ENCODE data around the gene ZNF598.
A peak's percentile ranks its signal among the peaks of the same experiment; 100 is the strongest.
"Not testable (repeated sequence)": the region's sequence is repeated elsewhere in the genome, so short reads cannot be mapped to it uniquely, and the experiment has no call there.

Gene ZNF598

GRCh38 chr16:1966460-1966859, 43.2 kb downstream of the ZNF598 start, which contains the start of gene RNF151:
RNF151 (plus strand) TSS chr16:1966856; CDS start chr16:1966882, 26 bp downstream.
- H3K27me3 ChIP-seq (ENCODE audit: low read depth, low read length), result no peaks in the 10 kb centered on the region
- H3K4me1 ChIP-seq (ENCODE audit: control insufficient read depth in 1 of 2, insufficient read depth in 2 of 2, low read length in 2 of 2), result peaks cover 5 to 24% of the 10 kb centered on the region in 2 donors
- peak within 1 kb of the TSS; percentile 94 for H3K27ac ChIP-seq (ENCODE audit: low read length)
- peak within 1 kb of the TSS; percentile 77 to 80 for H3K4me3 ChIP-seq (ENCODE audit: low read depth in 1 of 2, low read length in 2 of 2)
- no peaks in the 10 kb centered on the region for H3K9me3 ChIP-seq (ENCODE audit: control insufficient read depth in 1 of 2, low read length in 2 of 2)
- H3K36me3 ChIP-seq (ENCODE audit: control insufficient read depth in 1 of 2, insufficient read depth in 2 of 2, low read length in 2 of 2), result peaks cover 3 to 15% of the 10 kb centered on the region in 2 donors

DNA sequence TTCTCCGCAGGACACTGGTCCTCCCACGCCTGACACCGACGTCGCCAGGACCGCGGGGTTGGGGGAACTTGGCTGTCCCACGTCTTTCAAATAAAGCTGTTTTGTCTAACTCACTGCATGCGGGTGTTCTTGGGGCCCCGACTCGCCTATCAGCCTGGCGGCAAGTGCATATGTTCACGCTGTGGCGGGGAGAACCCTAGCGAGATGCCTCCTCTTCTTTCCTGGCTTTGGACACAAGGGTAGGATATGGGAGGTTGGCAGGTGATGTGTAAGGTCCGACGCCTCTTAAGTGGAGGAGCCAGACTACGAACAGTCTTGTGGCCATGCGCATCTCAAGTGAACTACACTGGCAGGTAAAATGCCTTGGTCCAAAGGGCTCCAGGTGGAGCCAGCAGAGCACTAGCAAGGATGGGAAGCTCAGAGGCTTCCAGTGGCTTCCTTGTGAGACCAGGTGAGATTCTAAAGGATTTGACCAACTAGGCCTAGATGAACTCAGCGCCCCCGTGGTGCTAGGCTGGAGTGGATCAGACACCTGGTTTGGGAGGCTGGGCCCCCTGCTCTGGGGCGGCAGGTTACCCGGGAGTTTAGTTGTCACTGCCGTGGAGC, 44.1 kb downstream of the ZNF598 start:
- no peaks in the 10 kb centered on the region for H3K9me3 ChIP-seq (ENCODE audit: control insufficient read depth in 1 of 2, low read length in 2 of 2)
- H3K4me3 ChIP-seq (ENCODE audit: low read depth in 1 of 2, low read length in 2 of 2), result peak overlapping the region; percentile 77 to 80
- peak overlapping the region; percentile 94 for H3K27ac ChIP-seq (ENCODE audit: low read length)
- H3K27me3 ChIP-seq (ENCODE audit: low read depth, low read length), result no peaks in the 10 kb centered on the region
- peaks cover 3 to 19% of the 10 kb centered on the region in 2 donors for H3K36me3 ChIP-seq (ENCODE audit: control insufficient read depth in 1 of 2, insufficient read depth in 2 of 2, low read length in 2 of 2)
- peaks cover 8 to 24% of the 10 kb centered on the region in 2 donors for H3K4me1 ChIP-seq (ENCODE audit: control insufficient read depth in 1 of 2, insufficient read depth in 2 of 2, low read length in 2 of 2)

DNA sequence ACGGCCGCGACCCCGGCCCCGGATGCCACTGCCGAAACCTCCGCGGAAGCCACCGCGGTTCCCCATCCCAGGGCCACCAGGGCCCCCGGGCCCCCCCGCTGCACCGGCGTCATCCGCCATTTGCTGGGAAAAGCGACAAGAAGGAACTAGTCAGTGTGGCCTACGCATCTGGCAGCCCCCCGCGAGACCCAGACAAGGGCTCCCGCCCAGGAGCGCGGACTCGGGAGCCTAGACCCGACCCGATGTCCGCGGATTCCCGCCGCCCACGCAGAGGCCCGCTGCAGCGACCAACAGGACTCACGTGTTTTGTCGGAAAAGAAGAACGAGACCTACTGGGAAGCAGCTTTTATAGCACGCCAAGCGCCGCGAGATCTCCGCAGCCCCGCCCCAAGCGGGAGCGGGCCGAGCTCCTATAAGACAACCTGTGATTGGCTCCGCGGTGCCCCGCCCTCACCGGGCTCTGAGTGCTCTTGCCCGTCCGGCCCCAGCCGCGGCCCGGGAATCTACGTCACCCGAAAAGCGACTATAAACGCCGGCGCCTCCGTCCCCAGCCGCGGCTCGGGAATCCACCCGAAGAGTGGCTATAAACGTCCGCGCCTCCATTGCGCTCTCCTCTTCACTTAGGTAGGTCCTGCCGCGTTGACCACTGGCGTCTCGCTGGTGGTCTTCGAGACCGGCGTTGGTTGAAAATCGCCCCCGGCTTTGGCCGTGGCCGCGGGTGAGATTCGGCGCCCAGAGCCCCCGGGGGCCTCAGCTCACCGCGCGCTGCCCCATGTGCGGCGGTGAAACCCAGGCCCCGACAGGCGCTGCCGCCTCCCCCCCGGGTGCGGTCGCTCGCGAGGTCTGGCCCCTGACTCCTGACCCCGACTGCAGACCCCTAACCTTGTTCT, 44.9 kb downstream of the ZNF598 start, which contains the start of gene RPS2:
RPS2 (minus strand) TSS at position 321 of the 890 bp plus-strand sequence; CDS start at position 120, 201 bp downstream.
- Histone ChIP-seq H3K4me1 (ENCODE audit: control insufficient read depth in 1 of 2, insufficient read depth in 2 of 2, low read length in 2 of 2) (peaks cover 9 to 31% of the 10 kb centered on the region in 2 donors), H3K27me3 (ENCODE audit: low read depth, low read length) (no peaks in the 10 kb centered on the region), H3K36me3 (ENCODE audit: control insufficient read depth in 1 of 2, insufficient read depth in 2 of 2, low read length in 2 of 2) (peaks cover 3 to 19% of the 10 kb centered on the region in 2 donors), H3K4me3 (ENCODE audit: low read depth in 1 of 2, low read length in 2 of 2) (peak within 1 kb of the TSS; percentile 77 to 80), H3K27ac (ENCODE audit: low read length) (peak within 1 kb of the TSS; percentile 94), H3K9me3 (ENCODE audit: control insufficient read depth in 1 of 2, low read length in 2 of 2) (no peaks in the 10 kb centered on the region)

- peaks cover 9 to 33% of the 10 kb centered on the region in 2 donors for H3K4me1 ChIP-seq (ENCODE audit: control insufficient read depth in 1 of 2, insufficient read depth in 2 of 2, low read length in 2 of 2)
- no peaks in the 10 kb centered on the region for H3K27me3 ChIP-seq (ENCODE audit: low read depth, low read length)
- H3K4me3 ChIP-seq (ENCODE audit: low read depth in 1 of 2, low read length in 2 of 2), result peak overlapping the region; percentile 77 to 80
- H3K27ac ChIP-seq (ENCODE audit: low read length), result peak overlapping the region; percentile 94
- no peaks in the 10 kb centered on the region for H3K9me3 ChIP-seq (ENCODE audit: control insufficient read depth in 1 of 2, low read length in 2 of 2)
- H3K36me3 ChIP-seq (ENCODE audit: control insufficient read depth in 1 of 2, insufficient read depth in 2 of 2, low read length in 2 of 2), result peaks cover 3 to 19% of the 10 kb centered on the region in 2 donors
Measured at GRCh38 chr16:1963806-1964505, 45.7 kb downstream of the ZNF598 start.

DNA sequence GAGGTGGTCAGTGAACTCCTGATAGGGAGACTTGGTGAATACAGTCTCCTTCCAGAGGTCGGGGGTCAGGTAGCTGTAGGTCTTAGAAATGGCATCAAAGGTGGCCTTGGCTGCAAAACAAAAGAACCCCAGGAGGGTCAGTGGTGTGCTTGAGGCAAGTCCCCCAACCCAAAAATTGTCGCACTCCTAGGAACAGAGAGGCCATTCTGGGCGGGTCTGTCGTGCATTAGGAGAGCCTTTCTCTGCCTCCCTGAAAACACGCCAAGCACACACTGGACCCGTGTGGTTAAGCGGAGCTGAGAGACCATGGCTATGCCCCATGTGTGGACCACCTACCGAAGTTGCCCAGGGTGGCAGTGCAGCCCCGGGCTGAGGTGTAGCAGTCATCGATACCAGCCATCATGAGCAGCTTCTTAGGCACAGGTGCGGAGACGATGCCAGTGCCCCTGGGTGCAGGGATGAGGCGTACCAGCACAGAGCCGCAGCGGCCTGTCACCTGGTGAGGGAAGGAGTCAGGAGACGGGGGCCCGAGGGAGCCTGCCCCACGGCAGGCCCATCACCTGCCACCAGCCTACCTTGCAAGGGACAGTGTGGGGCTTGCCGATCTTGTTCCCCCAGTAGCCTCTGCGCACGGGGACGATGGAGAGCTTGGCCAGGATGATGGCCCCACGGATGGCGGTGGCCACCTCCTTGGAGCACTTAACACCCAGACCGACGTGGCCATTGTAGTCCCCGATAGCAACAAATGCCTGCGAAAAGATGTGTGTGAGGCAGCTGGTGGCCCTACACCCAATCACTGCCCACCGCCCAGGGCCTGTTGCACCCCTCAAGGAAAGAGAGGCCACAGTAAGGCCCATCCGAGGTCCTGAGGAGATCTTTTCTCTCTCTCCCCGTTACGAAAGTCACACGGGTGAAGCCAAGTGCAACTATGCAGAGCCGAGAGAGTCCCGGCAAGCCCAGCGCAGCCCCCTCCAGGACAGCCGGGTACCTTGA, 47.2 kb downstream of the ZNF598 start:
- not testable (repeated sequence) for H3K27me3 ChIP-seq (ENCODE audit: low read depth, low read length); H3K4me3 ChIP-seq (ENCODE audit: low read depth in 1 of 2, low read length in 2 of 2); H3K9me3 ChIP-seq (ENCODE audit: control insufficient read depth in 1 of 2, low read length in 2 of 2); H3K27ac ChIP-seq (ENCODE audit: low read length)
- peaks cover 9 to 37% of the 10 kb centered on the region in 2 donors for H3K4me1 ChIP-seq (ENCODE audit: control insufficient read depth in 1 of 2, insufficient read depth in 2 of 2, low read length in 2 of 2)
- peaks cover 3 to 19% of the 10 kb centered on the region in 2 donors for H3K36me3 ChIP-seq (ENCODE audit: control insufficient read depth in 1 of 2, insufficient read depth in 2 of 2, low read length in 2 of 2)

DNA sequence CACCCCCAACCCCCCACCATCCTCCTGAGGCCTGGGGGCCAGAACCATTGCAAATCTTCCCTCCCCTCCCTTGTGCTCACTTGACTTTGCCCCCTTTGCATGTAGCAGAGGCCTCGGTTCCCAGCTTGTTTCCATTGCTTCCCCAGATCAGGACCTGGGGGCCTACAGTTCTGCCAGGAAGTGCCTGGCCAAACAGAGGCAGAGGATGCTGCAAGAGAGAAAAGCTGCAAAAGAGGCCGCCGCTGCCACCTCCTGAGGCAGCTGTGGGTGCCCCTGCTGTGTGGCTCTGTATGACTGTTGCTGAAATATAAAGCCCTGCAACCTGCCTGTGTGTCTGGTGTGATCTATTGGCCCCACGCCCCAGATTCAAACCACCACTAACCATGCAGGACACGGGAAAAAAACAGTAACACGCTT, 48.0 kb downstream of the ZNF598 start:
- no peak overlapping the region for H3K4me3 ChIP-seq (ENCODE audit: low read depth in 1 of 2, low read length in 2 of 2)

DNA sequence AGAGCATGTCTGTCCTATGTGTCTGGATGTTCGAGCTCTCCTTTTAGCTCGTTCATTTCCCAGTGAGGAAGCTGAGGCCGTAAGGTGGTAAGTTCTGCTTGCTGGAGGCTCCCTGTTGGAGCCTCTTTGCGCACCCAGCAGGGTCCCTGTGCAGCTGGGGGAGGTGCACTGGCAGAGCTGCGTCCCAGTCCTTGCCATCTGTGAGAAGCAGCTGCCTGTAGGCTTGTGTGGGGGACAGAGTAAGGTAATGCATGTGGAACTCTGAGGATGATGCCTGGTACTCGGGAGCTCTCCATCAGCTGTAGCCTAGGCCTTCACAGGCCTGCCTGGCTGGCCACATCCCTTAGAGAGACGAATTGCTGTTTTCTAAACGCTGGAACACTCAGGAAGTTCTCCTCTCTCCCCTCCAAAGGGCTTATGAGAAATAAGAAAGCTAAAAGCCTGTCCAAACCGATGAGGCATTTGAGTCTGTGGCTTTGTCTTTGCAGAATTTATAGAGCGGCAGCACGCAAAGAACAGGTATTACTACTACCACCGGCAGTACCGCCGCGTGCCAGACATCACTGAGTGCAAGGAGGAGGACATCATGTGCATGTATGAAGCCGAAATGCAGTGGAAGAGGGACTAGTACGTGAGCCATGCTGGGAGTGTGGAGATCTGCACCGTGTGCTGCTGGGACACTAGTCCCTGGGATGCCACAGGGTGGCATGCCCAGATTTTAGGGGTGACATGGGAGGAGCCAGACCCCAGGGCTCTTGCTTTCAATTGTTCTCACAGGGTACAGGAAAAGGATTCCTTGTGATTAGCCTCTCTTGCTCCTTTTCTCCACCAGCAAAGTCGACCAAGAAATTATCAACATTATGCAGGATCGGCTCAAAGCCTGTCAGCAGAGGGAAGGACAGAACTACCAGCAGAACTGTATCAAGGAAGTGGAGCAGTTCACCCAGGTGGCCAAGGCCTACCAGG, 48.7 kb downstream of the ZNF598 start:
- Histone ChIP-seq H3K27ac (ENCODE audit: low read length) (no peak overlapping the region), H3K9me3 (ENCODE audit: control insufficient read depth in 1 of 2, low read length in 2 of 2) (no peaks in the 10 kb centered on the region), H3K4me1 (ENCODE audit: control insufficient read depth in 1 of 2, insufficient read depth in 2 of 2, low read length in 2 of 2) (peaks cover 9 to 36% of the 10 kb centered on the region in 2 donors), H3K4me3 (ENCODE audit: low read depth in 1 of 2, low read length in 2 of 2) (peak overlapping the region; percentile 59 to 90), H3K36me3 (ENCODE audit: control insufficient read depth in 1 of 2, insufficient read depth in 2 of 2, low read length in 2 of 2) (peaks cover 3 to 19% of the 10 kb centered on the region in 2 donors), H3K27me3 (ENCODE audit: low read depth, low read length) (no peaks in the 10 kb centered on the region)

More for the DNA sequence above, 48.0 kb downstream of the ZNF598 start:
- Histone ChIP-seq H3K27ac (ENCODE audit: low read length) (no peak overlapping the region), H3K4me1 (ENCODE audit: control insufficient read depth in 1 of 2, insufficient read depth in 2 of 2, low read length in 2 of 2) (peaks cover 9 to 37% of the 10 kb centered on the region in 2 donors), H3K9me3 (ENCODE audit: control insufficient read depth in 1 of 2, low read length in 2 of 2) (no peaks in the 10 kb centered on the region), H3K36me3 (ENCODE audit: control insufficient read depth in 1 of 2, insufficient read depth in 2 of 2, low read length in 2 of 2) (peaks cover 3 to 19% of the 10 kb centered on the region in 2 donors), H3K27me3 (ENCODE audit: low read depth, low read length) (no peaks in the 10 kb centered on the region)

- Histone ChIP-seq H3K9me3 (ENCODE audit: control insufficient read depth in 1 of 2, low read length in 2 of 2) (no peaks in the 10 kb centered on the region), H3K4me3 (ENCODE audit: low read depth in 1 of 2, low read length in 2 of 2) (peak within 1 kb of the TSS; percentile 59 to 90), H3K27ac (ENCODE audit: low read length) (no peak within 1 kb of the TSS), H3K36me3 (ENCODE audit: control insufficient read depth in 1 of 2, insufficient read depth in 2 of 2, low read length in 2 of 2) (peaks cover 3 to 19% of the 10 kb centered on the region in 2 donors), H3K27me3 (ENCODE audit: low read depth, low read length) (no peaks in the 10 kb centered on the region), H3K4me1 (ENCODE audit: control insufficient read depth in 1 of 2, insufficient read depth in 2 of 2, low read length in 2 of 2) (peaks cover 5 to 29% of the 10 kb centered on the region in 2 donors)
Measured at GRCh38 chr16:1959269-1960039, 50.2 kb downstream of the ZNF598 start, which contains the start of gene NDUFB10. NDUFB10 (plus strand) TSS chr16:1959538; CDS start chr16:1959625, 87 bp downstream.

DNA sequence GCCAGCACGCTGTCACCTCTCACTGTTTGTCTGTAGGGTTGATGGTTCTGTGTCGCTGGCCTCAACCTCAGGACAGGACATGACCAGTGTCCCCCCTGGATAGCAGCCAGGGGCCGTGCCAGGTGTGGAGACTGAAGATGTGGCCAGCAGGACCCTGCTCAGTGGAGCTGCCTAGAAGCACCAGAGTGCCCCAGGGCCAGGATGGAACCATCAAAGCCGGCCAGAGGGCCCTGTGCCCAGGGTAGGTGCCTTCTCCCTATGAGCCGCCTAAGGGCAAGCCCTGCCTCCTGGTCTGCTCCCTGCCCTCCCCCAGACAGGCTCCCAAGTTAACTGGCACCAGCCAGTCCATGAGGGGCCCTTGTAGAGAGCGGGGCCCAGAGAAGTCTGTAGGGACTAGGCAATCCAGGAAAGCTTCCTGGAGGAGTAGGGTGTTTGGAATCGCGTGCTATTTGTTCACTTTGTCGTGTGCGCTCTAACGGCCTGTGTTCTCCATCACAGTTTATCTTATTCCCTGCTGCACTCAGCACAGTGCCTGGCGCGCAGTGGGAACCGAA, 50.8 kb downstream of the ZNF598 start:
- Histone ChIP-seq H3K9me3 (ENCODE audit: control insufficient read depth in 1 of 2, low read length in 2 of 2) (no peaks in the 10 kb centered on the region), H3K27ac (ENCODE audit: low read length) (no peak overlapping the region), H3K36me3 (ENCODE audit: control insufficient read depth in 1 of 2, insufficient read depth in 2 of 2, low read length in 2 of 2) (peaks cover 3 to 19% of the 10 kb centered on the region in 2 donors), H3K4me1 (ENCODE audit: control insufficient read depth in 1 of 2, insufficient read depth in 2 of 2, low read length in 2 of 2) (peaks cover 5 to 25% of the 10 kb centered on the region in 2 donors), H3K27me3 (ENCODE audit: low read depth, low read length) (no peaks in the 10 kb centered on the region), H3K4me3 (ENCODE audit: low read depth in 1 of 2, low read length in 2 of 2) (peak overlapping the region; percentile 59 to 90)
